ENCODE results near the gene CCDC47.
"Not testable (repeated sequence)": the region's sequence is repeated elsewhere in the genome, so short reads cannot be mapped to it uniquely, and the experiment has no call there.

The CCDC47 gene, protein sequence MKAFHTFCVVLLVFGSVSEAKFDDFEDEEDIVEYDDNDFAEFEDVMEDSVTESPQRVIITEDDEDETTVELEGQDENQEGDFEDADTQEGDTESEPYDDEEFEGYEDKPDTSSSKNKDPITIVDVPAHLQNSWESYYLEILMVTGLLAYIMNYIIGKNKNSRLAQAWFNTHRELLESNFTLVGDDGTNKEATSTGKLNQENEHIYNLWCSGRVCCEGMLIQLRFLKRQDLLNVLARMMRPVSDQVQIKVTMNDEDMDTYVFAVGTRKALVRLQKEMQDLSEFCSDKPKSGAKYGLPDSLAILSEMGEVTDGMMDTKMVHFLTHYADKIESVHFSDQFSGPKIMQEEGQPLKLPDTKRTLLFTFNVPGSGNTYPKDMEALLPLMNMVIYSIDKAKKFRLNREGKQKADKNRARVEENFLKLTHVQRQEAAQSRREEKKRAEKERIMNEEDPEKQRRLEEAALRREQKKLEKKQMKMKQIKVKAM

GRCh38 chr17:63773272-63774140 lies at the start of gene CCDC47:
Gene CCDC47, minus strand, starts transcription at chr17:63773597. Its CDS starts 7,422 bp downstream, at chr17:63766175.
- DNase-seq (ENCODE audit: low read depth): peak; percentile 98

GRCh38 chr17:63822537-63822936 lies 49.1 kb upstream of the CCDC47 start:
- DNase-seq (ENCODE audit: low read depth): no peak

DNA sequence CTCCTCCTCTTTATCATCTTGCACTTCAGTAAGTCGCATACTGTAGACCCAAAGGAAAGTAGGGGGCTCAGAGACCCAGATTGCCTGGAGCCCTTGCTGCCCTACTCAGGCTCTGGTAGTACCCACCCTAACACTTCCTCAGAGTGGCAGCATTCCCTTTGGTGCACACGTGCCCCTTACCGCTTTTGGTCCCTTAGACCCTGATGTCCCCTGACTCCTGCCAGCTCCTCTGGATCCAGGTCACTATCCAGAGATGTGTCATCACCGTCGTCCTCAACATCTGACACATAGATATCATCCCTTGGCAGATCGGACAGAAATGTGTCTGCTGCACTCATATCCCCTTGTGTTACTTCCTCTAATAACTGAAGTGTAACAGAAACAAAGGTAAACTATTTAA lies 48.4 kb upstream of the CCDC47 start:
- no peak for DNase-seq (ENCODE audit: low read depth)

- no peak for DNase-seq (ENCODE audit: low read depth)
Observed at GRCh38 chr17:63820963-63821561, 47.7 kb upstream of the CCDC47 start.

GRCh38 chr17:63819585-63820537 lies 46.5 kb upstream of the CCDC47 start:
- DNase-seq (ENCODE audit: low read depth): no peak

- DNase-seq (ENCODE audit: low read depth): no peak
Observed at GRCh38 chr17:63819131-63819530, 45.7 kb upstream of the CCDC47 start.

DNA sequence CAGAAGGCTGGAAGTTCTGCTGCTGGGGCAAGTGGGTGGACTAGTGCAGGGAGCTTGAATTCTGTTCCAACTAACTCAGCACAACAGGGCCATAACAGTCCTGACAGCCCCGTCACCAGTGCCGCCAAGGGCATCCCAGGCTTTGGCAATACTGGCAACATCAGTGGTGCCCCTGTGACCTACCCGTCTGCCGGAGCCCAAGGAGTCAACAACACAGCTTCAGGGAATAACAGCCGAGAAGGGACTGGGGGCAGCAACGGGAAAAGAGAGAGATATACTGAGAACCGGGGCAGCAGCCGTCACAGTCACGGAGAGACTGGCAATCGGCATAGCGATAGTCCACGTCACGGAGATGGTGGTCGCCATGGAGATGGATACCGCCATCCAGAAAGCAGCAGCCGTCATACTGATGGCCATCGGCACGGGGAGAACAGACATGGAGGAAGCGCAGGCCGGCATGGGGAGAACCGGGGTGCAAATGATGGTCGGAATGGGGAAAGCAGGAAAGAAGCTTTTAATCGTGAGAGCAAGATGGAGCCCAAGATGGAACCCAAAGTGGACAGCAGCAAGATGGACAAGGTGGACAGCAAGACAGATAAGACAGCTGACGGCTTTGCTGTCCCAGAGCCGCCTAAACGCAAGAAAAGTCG lies 44.5 kb upstream of the CCDC47 start:
- no peak for DNase-seq (ENCODE audit: low read depth)

DNA sequence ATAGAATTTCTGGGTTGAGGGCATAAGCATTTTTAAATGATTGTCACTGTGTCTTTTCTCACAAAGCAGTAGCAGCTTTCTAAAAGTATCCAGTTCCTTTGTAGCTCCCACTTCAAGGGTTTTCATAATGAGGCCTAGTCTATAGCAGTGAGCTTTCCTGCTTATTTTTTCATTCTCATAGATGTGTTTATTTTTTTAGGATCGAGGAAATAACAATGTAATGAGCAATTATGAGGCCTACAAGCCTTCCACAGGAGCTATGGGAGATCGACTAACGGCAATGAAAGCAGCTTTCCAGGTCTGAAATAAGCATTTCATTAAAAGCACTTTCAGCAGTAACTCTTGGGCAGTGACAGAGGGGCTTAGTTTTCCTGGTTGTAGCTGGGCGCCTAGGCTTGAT lies 43.3 kb upstream of the CCDC47 start:
- no peak for DNase-seq (ENCODE audit: low read depth)

DNA sequence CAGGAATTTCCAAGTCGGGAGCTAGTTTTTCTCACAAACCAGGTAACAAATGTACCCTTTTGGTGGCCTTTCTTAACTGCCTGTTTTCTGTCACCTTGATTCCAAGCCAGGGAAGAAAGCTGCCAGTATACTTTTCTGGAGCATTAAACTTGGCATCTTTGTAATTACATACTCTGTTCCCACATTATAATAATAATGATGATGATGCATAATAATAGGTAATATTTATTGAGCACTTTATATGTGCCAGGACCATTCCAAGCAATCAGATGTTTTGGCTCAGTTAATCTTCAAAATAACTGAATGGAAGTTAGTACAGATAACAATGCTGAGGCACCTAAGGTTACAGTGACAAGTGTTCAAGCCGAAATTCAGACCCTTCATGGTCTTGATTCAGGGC lies 42.7 kb upstream of the CCDC47 start:
- no peak for DNase-seq (ENCODE audit: low read depth)

DNA sequence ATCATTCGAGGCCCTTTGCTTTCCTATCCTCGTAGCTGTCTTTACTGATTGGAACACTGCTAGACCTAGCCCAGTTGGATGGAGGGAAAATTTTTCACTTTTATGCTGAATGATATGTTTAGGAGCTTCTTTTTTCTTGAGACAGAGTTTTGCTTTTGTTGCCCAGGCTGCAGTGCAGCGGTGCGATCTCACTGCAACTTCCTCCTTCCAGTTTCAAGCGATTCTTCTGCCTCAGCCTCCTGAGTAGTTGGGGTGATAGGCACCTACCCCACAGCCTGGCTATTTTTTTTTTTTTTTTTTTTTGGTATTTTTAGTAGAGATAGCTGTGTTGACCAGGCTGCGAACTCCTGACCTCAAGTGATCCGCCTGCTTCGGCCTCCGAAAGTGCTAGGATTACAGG lies 36.6 kb upstream of the CCDC47 start:
- DNase-seq (ENCODE audit: low read depth): no peak

GRCh38 chr17:63805591-63805990 lies 32.2 kb upstream of the CCDC47 start:
- DNase-seq (ENCODE audit: low read depth): no peak

DNA sequence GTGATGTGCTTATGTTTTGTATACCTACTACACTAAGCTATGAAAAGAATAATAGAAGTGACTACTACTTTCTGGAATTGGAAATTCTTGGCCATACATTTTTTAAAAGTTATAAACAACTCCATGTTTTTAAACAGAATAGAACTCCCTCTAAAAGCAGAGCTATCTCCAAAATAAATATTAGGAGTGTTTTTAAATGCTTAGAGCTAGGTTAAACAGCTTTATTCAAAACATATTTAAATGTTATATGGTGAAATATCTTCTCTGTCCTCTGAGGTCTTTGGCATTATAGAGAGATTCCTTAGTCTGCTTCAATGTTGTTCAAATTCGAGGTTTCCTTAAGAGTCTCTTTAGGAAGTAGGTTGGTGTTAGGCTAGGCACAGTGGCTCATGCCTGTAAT lies 30.9 kb upstream of the CCDC47 start:
- no peak for DNase-seq (ENCODE audit: low read depth)

- no peak for DNase-seq (ENCODE audit: low read depth)
Observed at GRCh38 chr17:63800783-63801182, 27.4 kb upstream of the CCDC47 start.

DNA sequence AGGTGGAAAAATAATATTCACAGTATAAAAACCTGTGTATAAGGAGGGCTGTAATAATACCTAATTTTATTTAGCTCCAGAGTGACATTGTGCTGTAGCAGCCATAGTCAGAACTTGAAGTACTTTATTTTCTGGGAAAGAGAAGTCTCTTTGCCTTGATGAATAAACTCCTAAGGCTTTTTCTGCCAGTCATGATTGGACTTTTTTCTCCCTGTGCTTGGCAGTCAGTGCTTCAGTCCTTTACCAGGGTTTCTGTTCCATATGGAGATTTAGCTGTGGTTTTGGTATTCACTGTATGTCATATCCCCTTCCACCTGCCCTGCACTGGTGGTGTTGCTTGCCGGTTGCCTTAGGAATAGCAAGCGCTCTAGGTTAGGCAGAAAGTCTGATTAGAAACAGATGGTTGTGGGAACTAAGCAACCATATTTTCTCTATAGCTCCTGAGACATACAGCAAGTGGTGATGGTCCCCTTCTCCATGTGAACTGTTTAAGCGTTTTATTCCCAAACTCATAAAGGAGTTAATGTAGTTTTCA lies 25.2 kb upstream of the CCDC47 start:
- no peak for DNase-seq (ENCODE audit: low read depth)

DNA sequence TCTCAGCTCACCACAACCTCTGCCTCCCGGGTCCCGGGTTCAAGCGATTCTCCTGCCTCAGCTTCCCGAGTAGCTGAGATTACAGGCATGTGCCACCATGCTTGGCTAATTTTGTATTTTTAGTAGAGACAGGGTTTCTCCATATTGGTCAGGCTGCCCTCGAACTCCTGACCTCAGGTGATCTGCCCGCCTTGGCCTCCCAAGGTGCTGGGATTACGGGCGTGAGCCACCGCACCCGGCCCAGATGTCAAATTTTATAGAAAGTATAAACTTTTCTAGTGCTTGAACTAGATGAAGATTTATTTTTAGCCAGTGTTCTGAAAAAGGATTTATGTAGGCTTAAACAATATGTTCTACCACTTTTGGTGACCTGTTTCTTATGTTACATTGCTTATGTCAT lies 23.0 kb upstream of the CCDC47 start:
- not testable (repeated sequence) for DNase-seq (ENCODE audit: low read depth)

- DNase-seq (ENCODE audit: low read depth): no peak
Observed at GRCh38 chr17:63792055-63792729, 18.8 kb upstream of the CCDC47 start.

DNA sequence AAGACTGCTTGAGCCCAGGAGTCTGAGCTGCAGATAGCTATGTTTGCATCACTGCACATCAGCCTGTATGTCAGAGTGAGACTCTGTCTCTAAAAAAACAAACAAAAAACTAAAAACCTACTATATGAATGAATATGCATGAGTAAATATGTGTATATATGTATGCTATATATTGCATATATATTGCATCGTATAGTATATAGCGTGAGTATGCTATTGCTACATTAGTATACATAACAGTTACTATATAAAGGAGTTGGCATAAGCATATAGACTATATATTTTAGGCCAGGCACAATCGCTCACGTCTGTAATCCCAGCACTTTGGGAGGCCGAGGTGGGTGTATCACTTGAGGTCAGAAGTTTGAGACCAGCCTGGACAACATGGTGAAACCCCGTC lies 16.7 kb upstream of the CCDC47 start:
- DNase-seq (ENCODE audit: low read depth): no peak

DNA sequence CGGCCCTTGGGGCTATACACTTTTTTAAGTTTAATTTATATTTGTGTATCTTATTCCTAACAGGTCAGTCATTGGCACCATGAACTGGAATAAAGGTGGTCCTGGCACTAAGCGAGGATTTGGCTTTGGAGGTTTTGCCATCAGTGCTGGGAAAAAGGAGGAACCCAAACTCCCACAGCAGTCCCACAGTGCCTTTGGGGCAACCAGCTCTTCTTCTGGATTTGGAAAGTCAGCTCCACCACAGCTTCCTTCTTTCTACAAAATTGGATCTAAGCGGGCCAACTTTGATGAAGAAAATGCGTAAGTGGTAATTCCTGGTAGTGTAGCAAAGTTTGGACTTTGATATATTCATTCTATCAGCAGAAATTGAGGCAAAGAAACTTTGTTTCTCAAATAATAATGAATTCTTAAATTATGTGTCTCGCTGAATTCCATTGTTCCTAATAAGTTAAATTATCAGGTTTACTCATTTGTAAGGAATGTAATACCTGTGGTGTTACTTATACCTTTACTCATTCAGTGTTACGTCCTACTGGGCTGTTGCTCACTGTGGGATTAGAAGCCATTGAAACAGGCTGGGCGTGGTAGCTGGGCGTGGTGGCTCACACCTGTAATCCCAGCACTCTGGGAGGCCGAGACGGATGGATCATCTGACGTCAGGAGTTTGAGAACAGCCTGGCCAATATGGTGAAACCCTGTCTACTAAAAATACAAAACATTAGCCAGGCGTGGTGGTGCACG lies 13.7 kb upstream of the CCDC47 start:
- DNase-seq (ENCODE audit: low read depth): no peak

GRCh38 chr17:63786117-63786516 lies 12.7 kb upstream of the CCDC47 start:
- DNase-seq (ENCODE audit: low read depth): no peak
